Stimulated activated CD8-positive, alpha-beta memory T cell treated with anti-CD3 and anti-CD28 coated beads, Interleukin-15, amount 100 ng/mL, for 48 hours (primary cell): ENCODE data around the gene ADGRG7.
"Not testable (repeated sequence)": the region's sequence is repeated elsewhere in the genome, so short reads cannot be mapped to it uniquely, and the experiment has no call there.

Experiments used
- DNase-seq, 2 donors: peaks; one replicate each; pipeline ENCODE4 v3.0.0-alpha.2; 2020; ENCODE audit warnings: low read depth in 2 of 2

Gene ADGRG7, protein sequence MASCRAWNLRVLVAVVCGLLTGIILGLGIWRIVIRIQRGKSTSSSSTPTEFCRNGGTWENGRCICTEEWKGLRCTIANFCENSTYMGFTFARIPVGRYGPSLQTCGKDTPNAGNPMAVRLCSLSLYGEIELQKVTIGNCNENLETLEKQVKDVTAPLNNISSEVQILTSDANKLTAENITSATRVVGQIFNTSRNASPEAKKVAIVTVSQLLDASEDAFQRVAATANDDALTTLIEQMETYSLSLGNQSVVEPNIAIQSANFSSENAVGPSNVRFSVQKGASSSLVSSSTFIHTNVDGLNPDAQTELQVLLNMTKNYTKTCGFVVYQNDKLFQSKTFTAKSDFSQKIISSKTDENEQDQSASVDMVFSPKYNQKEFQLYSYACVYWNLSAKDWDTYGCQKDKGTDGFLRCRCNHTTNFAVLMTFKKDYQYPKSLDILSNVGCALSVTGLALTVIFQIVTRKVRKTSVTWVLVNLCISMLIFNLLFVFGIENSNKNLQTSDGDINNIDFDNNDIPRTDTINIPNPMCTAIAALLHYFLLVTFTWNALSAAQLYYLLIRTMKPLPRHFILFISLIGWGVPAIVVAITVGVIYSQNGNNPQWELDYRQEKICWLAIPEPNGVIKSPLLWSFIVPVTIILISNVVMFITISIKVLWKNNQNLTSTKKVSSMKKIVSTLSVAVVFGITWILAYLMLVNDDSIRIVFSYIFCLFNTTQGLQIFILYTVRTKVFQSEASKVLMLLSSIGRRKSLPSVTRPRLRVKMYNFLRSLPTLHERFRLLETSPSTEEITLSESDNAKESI

GRCh38 chr3:100609305-100609704 is at the start of gene ADGRG7:
Gene ADGRG7, plus strand, starts transcription at chr3:100609601. Its CDS starts 256 bp downstream, at chr3:100609857.
- no peak for DNase-seq

- no peak for DNase-seq
Measured at GRCh38 chr3:100560426-100560825, 49.0 kb upstream of the ADGRG7 start.

- DNase-seq = no peak
Measured at GRCh38 chr3:100561459-100562158, 47.8 kb upstream of the ADGRG7 start.

GRCh38 chr3:100562224-100562857 is 47.1 kb upstream of the ADGRG7 start:
- no peak for DNase-seq

DNA sequence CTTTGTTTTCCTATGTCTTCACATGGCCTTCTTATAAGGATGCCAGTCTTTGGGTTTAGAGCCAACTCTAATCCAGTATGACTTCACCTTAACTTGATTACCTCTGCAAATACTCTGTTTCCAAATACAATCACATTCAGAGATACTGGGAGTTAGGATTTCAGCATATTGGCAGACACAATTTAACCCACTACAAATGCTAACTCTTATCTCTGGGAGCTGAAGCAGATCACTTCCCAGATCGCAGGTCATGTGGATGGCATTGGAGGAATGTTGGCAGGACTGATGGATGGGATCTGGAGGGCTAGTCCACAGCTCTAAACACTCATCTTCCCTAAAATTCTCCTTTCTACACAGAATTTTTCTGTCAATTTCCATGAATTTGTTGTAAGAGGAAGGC is 46.2 kb upstream of the ADGRG7 start:
- no peak for DNase-seq

GRCh38 chr3:100563652-100564211 is 45.7 kb upstream of the ADGRG7 start:
- DNase-seq = no peak

DNA sequence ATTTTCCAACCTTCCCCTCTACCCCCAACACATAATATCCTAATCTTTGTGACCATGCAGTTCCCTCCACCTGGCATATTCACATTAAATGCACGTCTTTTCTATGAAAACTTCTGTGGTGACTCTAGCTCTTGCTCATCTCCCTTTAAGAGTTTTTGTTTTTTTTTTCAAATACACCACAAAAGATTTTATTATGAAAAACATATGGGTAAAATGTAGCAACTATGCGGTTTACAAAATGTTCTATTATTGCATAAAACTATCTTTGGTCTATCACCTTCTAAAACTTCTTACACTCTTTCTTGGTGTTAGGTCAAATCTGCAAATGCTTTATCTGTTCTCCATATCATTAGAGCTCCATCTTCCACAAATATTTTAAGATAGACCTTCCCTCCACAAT is 38.6 kb upstream of the ADGRG7 start:
- DNase-seq = no peak

GRCh38 chr3:100574536-100574935 is 34.9 kb upstream of the ADGRG7 start:
- DNase-seq = no peak

DNA sequence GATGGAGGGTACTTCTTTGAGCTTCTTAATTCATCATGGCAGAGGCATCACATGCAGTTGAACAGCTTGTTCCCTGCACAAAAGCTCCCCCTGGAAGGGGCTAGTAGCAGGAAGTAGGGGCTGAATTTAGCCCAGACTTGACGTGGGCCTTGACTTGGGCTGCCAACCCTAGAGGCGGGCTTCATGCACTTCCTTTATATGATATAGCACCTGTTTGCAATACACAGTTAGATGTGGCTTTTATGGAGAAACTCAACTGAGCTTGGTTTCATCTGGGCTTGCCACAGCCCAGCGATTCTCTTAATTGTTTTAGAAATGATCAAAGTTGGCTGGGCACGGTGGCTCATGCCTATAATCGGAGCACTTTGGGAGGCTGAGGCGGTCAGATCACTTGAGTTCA is 33.7 kb upstream of the ADGRG7 start:
- DNase-seq = no peak

GRCh38 chr3:100577382-100578008 is 31.9 kb upstream of the ADGRG7 start:
- no peak for DNase-seq

GRCh38 chr3:100578646-100579045 is 30.8 kb upstream of the ADGRG7 start:
- no peak for DNase-seq

DNA sequence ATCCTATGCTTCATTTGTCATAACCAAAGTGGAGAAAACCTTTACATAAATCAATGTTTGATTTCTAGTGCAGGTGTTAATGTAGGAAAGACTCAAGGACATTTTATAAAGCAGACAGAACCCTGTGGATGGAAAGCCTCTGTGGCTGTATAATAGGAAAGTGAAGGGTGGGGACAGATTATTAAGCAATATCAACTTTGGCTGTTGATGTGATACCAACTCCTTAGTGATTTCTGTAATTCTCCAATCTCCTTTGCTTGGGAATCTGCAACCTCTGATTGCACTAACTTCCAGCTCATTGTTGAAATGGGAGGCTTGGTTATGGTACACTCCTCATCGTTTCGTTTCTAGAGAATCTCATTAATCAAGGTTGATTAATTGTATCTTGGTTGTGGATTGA is 29.3 kb upstream of the ADGRG7 start:
- DNase-seq = no peak

DNA sequence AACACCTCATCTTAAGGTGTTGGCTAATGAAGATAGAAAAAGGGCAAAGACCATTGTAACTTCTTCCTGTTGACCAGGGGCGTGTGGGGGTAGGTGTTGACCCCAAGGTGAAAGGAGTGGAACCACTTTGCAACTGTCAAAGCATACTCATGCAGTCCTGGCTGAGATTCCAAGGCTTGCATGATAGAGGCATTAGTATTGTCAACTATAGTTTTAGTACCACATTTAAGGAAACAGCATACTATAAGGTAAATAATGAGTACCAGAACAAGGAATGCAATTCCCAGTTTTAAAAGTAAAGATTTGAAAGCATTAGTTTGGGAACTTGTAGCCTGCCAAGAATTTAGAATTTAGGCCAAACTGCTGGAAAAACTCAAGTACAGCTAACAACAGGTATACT is 27.8 kb upstream of the ADGRG7 start:
- DNase-seq = no peak

DNA sequence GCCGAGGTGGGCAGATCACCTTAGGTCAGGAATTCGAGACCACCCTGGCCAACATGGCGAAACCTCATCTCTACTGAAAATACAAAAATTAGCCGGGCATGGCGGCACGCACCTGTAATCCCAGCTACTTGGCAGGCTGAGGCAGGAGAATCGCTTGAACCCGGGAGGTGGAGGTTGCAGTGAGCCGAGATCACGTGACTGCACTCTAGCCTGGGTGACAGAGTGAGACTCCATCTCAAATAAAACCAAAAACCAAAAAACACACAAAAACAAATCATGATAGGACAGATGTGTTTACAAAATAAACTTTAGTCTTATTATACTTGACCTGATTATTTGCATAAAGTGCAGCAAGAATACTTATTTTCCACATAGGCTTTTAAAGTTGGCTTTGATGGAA is 27.2 kb upstream of the ADGRG7 start:
- DNase-seq = not testable (repeated sequence)

DNA sequence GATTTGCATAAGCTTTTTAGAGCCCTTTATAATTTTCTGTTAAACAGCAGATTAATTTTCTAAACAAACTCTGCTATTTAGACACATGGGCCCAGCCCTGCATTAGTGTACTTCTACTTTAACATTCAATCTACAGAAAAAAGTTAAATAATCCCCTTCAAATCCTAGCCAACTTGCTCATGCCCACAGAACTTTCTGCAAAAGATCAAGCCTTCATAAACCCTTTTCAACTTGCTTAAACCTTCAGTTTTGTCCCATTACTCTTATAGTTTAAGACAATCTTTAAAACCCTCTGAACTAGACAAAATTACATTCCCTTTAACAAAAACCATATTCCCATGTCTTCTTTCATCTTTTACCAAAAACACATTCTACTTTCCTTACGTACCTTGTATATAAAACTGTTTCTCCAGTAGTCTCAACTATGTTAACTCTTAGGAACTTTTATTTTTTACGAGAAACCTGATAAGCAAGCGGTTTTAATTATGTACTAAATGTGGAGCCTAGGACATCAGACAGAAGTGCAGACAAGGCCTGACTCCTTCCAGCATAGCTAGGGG is 25.2 kb upstream of the ADGRG7 start:
- DNase-seq = no peak

- no peak for DNase-seq
Measured at GRCh38 chr3:100586832-100587231, 22.6 kb upstream of the ADGRG7 start.

DNA sequence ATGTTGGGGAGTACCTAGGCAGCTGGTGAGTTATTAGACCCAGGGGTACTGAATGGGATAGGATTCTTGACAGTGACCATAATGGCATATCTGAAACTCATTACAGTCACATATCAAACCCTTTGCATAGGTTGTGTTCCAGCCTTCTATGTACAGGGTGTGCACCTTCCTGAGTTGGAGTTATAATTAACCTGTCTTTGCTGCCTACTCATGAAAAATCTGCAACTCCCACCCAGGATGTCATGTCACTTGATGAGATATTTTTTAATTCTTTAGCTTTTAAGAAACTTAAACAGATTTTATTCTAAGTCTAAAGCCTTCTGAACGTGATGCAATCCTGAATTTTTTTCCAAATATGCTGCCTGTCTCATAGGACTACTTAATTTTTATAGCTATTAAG is 21.1 kb upstream of the ADGRG7 start:
- DNase-seq = no peak

DNA sequence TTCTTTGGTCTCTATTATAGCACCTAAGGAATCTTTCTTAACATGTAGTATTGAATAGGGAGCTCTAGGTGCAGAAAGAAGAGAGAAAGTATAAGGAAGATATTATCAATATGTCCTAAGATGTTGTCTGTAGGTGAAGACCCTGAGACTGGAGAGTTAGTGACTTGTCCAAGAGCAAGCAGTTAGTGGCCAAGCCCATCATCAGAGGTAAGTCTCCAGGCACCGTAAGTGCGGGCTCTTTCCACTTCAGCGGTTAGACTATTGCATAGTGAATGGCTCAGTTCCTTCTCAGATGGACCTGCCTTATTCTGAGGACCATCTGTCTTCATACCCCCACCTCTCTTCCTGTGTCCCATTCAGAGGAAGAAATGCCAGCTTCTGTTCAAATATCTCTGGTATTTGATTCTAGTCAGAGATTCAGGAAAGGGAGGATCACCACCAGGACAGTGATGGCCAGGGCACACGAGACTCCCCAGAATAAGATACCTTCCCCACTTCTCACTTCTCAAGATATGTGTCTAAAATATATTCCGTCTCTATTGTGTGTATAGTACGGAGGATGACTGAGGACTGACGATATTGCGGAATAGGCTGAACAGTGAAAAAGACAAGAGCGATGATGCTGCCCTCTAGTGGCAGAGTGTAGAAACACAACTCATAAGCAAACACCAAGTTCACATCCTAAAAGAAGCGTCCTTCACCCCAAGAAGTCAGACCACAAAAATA is 19.1 kb upstream of the ADGRG7 start:
- peak; percentile 16 to 21 for DNase-seq

DNA sequence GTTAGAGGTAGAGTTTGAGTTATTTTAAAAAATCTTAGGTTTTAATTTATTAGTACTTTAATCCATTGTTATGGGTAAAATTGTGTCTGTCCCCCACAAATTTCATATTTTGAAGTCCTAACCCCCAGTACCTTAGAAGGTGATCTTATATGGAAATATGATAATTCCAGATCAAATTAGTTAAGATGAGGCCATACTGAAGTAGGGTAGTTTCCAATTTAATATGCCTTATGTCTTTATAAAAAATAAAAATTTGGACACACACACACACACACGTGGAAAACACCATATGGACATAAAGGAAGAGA is 18.6 kb upstream of the ADGRG7 start:
- DNase-seq = no peak

DNA sequence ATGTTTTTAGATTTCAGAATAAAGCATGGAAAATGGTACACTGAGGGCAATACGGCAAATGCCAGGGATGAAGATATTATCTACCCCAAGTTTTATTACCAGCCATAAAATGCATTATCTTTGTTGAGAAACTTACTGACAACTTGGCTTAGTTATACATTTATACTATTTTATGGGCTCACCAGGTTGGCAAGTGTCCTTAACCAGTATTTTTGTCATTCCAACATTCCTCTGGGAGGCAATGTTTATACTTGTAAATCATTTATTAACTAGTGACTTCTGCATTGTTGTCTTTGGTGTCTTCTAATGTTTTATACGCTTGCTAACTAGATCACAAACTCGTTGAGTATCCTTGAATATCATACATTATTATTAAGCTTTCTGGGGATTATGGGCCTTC is 18.0 kb upstream of the ADGRG7 start:
- DNase-seq = no peak
